GM21737 (cell line): Measurements from ENCODE around the gene GIPC3.

Experiments used
- ATAC-seq: cut with Tn5 transposase; IDR thresholded peaks from one replicate; pipeline ENCODE4 v1.9.1; 2021; ENCODE audit warnings: mild to moderate bottlenecking, moderate library complexity; ENCODE audit not compliant: unreplicated experiment

The GIPC3 gene

DNA sequence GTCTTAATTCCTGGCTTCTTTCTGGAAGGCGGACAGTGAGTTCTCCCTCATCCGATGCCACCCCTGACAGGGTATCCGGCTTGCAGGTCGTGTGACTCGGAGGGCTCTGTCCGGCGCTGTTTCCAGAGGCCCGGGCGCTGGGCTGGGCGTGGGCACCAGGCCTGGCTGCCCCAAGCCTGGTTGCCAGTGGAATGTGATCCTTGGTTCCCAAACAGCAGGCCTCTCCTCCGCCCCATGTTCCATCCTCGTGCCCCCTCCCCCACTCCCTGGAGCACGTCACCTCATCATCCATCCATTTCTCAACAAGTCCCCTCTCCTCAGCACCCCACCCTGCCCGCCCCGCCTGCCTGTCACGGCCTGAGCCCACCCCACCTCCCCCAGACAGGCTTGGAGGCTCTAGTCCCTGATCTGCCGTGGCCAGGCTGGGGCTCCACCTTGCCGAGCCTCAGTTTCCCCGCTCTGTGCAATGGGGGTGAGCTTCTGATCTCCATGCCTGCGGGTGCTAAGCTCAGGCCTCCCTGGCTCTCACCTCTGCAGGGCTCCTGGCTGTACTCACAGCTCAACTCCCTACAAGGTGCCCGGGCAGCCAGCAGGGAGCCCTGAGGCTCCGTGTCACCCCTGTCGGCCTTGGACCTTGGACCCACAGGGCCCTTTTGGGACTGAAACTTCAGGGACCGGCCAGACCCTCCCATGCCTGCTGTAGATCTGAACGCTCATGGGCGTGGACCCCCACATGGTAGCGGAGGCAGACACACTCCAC is 19.1 kb downstream of the GIPC3 start:
- no peak for ATAC-seq

DNA sequence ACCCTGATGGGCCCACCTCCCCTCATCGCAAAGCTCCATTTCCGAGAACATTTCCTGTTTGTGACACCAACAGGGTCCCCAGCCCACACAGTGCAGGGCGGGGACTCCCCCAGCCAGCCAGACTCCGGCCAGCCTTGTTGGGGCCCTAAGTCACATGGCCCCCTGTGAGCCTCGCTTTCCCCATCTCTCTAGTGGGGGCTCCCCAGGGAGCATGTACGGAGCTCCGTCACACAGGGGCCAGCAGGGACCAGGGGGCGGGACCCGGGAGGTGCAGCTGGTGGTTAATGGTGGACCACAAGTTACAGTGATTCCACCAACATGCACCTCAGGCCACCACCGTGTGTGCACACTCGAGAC is 19.7 kb downstream of the GIPC3 start:
- ATAC-seq: no peak

DNA sequence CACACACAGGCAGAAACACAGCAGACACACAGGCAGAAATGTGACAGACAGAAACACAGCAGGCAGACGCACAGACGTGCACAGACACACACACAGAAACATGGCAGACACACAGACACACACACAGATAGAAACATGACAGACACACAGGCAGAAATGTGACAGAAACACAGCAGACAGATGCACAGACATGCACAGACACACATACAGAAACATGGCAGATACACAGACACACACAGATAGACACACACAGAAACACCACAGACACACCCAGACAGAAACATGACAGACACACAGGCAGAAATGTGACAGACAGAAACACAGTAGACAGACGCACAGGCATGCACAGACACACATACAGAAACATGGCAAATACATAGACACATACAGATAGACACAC is 20.1 kb downstream of the GIPC3 start:
- no peak for ATAC-seq

DNA sequence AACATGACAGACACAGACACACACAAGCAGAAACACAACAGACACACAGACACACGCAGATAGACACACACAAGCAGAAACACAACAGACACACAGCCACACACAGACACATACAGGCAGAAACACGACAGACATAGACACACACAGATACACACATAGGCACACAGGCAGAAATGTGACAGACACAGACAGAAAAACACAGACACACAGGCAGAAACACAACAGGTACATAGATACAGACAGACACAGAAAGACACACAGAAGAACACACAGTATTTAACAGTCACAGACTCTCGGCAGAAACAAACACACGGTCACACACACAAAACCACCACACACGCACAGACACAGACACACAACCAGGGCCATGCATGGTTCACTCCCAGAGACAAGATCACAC is 20.5 kb downstream of the GIPC3 start:
- ATAC-seq: no peak

DNA sequence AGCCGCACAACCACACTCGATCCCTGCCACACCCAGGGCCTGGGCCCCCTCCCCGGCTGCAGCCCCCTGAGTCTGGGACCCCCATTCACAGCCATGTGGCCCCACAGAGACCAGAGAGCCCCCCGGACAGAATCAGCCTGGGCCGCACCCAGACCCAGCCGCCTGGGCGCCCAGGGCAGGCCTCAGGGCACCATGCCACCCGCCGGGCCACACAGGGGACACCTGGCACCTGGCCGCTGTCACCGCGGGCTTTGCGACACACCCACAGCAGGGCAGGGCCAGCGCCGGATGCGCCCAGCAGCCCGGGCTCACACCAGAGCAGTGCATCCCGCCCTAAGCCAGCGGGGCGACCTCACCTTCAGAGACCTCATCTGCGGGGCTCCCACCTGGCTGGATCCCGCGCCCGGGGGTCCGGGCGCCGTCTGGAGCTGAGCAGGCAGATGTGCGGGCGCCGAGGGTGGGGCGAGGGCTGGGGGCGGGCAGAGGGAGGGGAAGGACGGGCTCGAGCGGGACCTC is 21.0 kb downstream of the GIPC3 start:
- ATAC-seq: no peak

DNA sequence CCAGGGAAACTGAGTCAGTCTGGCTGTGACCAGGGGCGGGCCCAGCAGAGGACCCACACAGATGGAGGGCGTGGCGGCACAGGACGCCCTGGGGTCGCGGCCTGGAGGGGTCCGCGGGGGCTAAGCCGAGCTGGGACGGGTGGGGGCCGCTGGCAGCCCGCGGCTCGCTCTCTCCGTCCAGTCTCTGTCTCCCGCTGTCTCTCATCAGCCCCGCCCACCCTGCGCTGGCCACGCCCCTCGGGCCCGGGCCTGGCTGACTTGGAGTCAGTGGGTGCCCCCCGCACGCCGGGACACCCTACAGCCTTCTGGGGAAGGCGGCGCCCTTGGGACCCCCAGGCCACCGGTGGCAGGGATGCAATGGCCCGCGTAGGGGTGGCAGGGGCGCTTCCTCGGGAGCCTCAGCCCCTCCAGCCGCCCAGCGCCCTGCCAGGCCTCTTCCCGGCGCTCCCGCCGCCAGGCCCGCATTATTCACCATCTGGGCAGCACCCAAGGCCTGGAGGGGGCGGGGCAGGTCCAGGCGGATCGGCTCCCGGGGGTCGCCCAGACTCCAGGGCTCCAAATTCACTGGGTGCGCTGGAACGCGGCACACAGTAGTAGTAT is 21.5 kb downstream of the GIPC3 start, which contains the start of gene TBXA2R:
TSS of gene TBXA2R (minus strand) at position 186 of the 600 bp plus-strand sequence. CDS start 6,241 bp downstream, outside the sequence.
- no peak for ATAC-seq

- ATAC-seq: no peak
Observed at GRCh38 chr19:3607303-3608078, 22.2 kb downstream of the GIPC3 start.

DNA sequence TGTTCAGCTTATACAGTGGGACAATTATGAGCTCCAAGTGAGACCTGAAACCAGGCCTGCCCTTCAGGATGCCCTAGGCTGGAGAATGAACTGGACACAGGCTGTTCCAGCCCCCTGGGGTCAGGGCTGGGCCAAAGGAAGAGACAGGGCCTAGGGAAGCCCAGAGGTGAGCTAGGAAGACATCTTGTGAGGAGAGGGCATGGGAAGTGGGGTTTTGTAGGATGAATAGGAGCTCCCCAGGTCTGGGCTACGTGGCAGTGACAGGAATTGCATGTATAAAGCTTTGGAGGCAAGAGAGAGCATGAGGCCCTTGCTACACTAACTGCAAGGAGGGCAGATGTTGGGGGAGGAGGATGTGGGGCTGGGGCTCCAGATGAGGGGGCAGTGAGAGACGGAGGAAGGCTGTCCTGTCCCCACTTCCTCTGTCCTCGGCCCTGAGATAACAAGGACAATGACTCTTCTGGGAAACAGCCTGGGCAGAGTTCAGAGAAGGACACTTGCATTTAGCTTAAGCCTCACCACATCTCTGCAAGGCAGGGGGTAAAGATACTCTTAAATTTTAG is 22.9 kb downstream of the GIPC3 start:
- ATAC-seq: no peak

- no peak for ATAC-seq
Observed at GRCh38 chr19:3608750-3609322, 23.6 kb downstream of the GIPC3 start.

- no peak for ATAC-seq
Observed at GRCh38 chr19:3609779-3610719, 24.8 kb downstream of the GIPC3 start.

- no peak for ATAC-seq
Observed at GRCh38 chr19:3610745-3611717, 25.8 kb downstream of the GIPC3 start.

GRCh38 chr19:3611841-3612240 is 26.6 kb downstream of the GIPC3 start:
- ATAC-seq: no peak

GRCh38 chr19:3612330-3612729 is 27.1 kb downstream of the GIPC3 start:
- ATAC-seq: no peak

DNA sequence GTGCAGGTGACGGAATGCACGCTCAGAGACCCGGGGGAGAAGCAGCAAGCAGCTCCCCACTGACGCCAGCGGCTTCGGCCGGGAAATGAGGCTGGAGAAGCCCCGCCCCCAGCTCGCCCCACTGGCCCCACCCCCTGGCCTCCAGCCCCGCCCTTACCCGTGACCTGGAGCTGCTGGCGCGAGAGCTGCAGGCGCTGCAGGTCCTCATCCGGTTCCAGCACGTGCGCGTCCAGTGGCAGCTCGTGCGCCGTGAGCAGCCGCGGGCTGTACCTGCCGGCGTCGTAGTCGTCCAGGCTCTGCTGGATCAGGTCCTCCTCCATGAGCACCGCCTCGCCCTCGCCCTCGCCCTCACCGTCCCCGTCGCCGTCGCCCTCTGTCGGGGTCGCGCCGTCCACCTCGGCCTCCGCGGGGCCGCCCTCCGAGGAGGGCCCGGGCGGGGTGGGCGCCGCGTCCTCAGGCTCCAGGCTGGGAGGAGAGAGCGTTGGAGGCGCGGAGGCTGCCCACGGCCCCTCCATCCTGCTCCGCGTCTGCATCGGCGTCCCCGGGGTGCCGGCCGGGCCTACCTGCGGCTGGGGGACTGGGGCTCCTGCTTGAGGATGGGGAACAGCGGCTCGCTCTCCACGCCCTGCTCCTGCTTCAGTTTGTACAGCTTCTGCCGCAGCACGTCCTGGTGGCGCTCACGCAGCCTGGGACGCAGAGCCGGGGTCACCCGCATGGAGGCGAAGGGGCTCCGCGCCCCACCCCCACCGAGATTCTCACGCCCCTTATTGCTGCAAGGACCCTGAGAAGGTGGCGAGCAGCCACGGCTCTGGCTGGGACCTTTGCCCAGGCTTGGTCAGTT is 27.8 kb downstream of the GIPC3 start:
- no peak for ATAC-seq

DNA sequence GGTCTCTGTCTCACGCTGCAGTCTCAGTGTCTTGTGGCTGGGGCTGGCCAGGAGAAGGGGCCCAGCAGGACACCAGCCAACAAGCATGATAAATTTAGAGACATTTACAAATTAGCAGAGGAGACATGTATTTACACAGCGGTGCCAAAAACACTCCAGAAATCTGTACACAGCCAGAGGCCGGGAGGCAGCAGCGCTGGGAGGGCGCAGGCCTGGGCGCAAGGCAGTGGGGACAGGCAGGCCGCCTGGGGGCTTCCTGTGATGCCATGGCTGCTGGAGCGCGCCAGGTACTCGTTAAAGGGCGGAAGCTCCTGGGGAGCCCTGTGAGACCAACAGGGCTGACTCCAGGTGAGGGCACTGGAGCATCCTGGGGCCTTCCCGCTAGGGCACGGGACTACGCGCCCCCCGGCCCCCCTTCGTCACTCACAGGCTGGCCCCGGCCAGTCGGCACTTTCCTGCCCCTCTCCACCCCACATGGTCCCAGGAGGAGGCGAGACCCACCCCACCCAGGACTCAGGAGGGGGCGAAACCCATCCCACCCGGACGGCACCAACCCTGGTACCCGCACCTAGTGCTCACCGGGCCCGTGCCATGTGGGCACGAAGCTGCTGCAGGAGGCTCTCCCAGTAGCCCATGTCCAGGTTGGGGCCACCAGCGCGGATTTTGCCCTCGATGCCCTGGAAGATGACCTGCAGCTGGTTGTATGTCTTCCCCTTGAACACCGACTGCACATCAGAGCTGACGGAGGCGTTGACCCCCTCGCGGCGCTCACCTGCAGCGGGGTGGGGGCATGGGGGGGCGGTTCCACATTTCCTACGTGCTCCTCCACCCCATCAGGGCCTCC is 28.8 kb downstream of the GIPC3 start:
- ATAC-seq: no peak

GRCh38 chr19:3614858-3615505 is 29.7 kb downstream of the GIPC3 start:
- no peak for ATAC-seq
